Muscle of back (tissue), 13 donors: ENCODE measurements around the gene PCDHGC4. TPM values are rescaled to one million over a fixed set of nuclear protein-coding genes. Genes with fewer than 3 reads are reported as not detected.

Experiments
- DNase-seq, 3 donors: peaks; one replicate each; pipeline versions ENCODE4 v3.0.0 to v3.0.0-alpha.2; 2013
- long read RNA-seq, 9 donors: transcript quantifications; one replicate each; lab custom pipeline, GENCODE V29; 2026
- polyA plus RNA-seq, 10 donors: library from polyadenylated mRNA; unstranded; fragments of 120-200 nt; gene quantifications; one replicate each; pipeline ENCODE4 v1.2.1, GENCODE V29; 2013; ENCODE audit not compliant: insufficient read length in 10 of 10

Gene PCDHGC4
- 1 to 10 TPM in 9 of 10 donors, under 1 TPM in 1; 0.93 to 2.2 (median 1.6) TPM for polyA plus RNA-seq
- long read RNA-seq, donor 1, full-length matches to known transcripts, result 1 of 1 reads
- long read RNA-seq, donor 1, partial matches to known transcripts, result 0 of 1 reads
- long read RNA-seq, donor 1, other reads (novel, unspliced or antisense), result 0 of 1 reads
- long read RNA-seq, donor 2, partial matches to known transcripts, result 0 of 1 reads
- long read RNA-seq, donor 2, other reads (novel, unspliced or antisense), result 0 of 1 reads
- long read RNA-seq, donor 3, result 0 reads
- long read RNA-seq, donor 4, partial matches to known transcripts, result 0 of 1 reads
- long read RNA-seq, donor 4, other reads (novel, unspliced or antisense), result 0 of 1 reads
- long read RNA-seq, donor 5, result 0 reads
- long read RNA-seq, donor 6, partial matches to known transcripts, result 0 of 1 reads
- long read RNA-seq, donor 6, other reads (novel, unspliced or antisense), result 0 of 1 reads
- long read RNA-seq, donor 7, partial matches to known transcripts, result 0 of 2 reads
- long read RNA-seq, donor 7, other reads (novel, unspliced or antisense), result 0 of 2 reads
- long read RNA-seq, donor 8, full-length matches to known transcripts, result 3 of 3 reads
- long read RNA-seq, donor 8, partial matches to known transcripts, result 0 of 3 reads
- long read RNA-seq, donor 8, other reads (novel, unspliced or antisense), result 0 of 3 reads
- long read RNA-seq, donor 9, full-length matches to known transcripts, result 1 of 1 reads
- long read RNA-seq, donor 9, partial matches to known transcripts, result 0 of 1 reads
- long read RNA-seq, donor 9, other reads (novel, unspliced or antisense), result 0 of 1 reads

- DNase-seq, result peak in 1 of 3 donors; percentile 73
Observed at GRCh38 chr5:141484641-141485311, at the start of gene PCDHGC4. Gene PCDHGC4, plus strand, starts transcription at chr5:141485030. Its CDS starts 144 bp downstream, at chr5:141485174.

DNA sequence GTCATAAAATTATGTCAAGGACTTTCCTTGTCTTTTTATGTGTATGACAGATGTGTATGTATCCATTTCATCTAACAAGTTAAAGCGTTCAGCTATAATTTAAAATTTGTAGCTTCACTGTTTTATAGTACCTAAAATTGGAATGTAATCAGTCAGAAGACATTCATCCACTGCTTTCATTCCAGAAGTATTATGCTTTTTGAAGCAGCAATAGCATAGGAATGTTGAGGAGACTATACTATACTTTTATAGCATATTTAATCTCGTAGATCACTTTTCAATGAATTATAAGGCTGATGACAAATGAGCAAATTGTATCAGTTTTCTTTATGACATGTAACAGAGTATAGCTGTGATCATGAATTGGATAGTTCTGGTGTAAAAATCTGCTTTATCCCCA, 47.6 kb upstream of the PCDHGC4 start:
- no peak for DNase-seq

DNA sequence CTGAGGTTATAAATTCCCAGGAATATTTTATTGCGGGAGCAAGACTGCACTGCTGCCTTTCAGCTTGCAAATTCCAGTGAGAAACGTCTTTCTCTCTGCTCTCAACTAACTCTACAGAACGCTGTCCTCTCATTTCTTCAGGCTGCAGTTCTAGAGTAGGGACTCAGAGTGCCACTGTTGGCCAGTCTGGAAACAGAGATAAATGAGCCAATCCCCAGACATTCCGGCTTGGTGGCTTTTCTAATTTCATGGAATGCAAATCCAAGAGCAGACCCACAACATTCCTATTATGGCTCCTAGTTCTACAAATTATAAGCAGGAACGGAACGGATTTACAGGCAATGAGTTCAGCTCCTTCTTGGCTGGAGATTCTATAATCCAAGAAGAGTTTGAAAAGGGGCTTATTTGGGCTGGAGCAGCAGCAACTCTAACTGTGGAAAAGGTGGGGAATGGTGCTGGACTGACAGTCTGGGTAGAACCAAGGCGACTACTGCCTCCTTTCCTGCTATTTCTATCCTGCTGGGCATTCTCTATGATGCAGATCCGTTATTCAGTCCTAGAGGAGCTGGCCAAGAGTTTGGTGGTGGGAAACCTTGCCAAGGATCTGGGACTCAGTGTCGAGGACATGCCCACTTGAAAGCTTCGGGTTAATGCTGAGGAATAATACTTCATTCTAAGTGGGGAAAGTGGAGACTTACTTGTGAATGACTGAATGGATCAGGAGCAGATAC, 45.3 kb upstream of the PCDHGC4 start:
- no peak for DNase-seq

DNA sequence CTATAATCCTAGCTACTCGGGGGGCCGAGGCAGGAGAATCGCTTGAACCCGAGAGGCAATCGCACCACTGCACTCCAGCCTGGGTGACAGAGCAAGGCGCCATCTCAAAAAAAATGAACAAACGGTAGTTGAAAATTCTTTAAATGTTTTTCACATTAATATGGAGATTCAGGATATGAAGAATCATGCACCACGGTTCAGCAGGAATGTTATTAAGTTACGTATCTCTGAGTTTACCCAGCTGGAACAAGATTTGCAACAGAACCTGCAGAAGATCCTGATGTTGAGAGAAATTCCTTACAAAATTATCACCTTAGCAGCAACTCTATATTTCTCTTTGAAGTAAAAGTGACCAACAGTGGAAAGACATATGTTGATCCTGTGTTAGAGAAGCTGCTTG, 44.5 kb upstream of the PCDHGC4 start:
- no peak for DNase-seq

DNA sequence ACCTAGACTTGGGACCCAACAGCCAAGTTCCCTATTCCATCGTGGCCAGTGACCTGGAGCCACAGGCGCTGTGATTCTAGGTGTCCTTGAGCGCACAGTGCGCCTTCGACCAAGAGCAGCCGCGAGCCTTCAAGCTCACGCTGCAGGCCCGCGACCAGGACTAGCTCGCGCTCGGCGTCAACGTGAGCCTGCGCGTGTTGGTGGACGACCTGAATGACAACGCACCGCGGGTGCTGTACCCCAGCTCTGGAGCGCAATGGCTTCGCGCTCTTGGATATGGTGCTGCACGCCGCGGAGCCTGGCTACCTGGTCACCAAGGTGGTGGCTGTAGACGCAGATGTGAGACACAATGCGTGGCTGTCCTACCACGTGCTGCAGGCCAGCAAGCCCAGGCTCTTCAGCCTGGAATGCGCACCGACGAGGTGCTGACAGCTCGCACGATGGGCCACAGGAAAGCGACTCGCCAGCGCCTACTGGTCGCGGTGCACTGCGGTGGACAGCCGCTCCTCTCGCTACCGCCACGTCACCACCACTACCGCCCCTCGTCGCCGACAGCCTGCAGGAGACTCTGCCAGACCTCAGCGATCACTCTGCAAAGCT, 43.2 kb upstream of the PCDHGC4 start:
- DNase-seq, result no peak

DNA sequence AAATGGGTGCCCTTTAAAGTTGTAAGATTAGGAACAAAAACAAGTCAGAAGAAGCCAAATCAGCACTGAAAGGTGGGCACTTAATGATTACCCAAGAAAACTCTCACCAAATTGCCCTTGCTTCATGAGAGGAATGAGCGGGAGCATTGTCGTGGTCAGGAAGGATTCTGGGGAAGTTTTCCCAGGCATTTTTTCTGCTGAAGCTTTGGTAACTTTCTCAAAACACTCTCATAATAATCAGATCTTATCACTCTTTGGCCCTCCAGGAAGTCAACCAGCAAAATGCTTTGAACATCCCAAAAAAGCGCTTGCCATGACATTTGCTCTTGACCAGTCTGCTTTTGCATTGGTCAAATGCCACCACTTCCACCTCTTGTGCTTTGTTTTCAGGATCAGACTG, 19.5 kb upstream of the PCDHGC4 start:
- no peak for DNase-seq

DNA sequence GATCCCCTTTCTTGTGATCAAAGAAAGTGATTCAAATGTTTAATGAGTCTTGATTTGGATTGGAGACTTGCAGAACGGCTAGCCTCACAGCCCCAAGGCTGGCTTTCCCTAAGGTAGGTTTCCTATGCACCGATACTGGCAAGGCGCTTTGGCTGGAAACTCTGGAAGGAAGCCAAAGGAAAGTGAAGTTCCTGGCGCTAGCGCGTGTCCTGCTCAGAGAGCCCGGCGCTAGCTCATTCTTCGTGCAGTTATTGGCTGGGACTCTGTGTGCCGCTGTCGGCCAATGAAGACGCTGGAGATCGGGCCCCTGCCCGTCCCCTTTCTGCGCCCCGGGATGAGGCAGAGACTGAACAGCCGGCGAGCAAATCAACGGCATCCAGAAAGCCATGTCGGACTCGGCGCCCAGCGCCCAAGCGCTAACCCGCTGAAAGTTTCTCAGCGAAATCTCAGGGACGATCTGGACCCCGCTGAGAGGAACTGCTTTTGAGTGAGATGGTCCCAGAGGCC, 9.2 kb upstream of the PCDHGC4 start, which contains the start of gene PCDHGC3:
Gene PCDHGC3, plus strand, starts transcription at position 342 of the 507 bp plus-strand sequence. Its CDS starts 151 bp downstream, at position 493.
- peak; percentile 94 to 97 (median 96) for DNase-seq

- peak; percentile 80 to 97 (median 93) for DNase-seq
Observed at GRCh38 chr5:141476132-141476911, 8.5 kb upstream of the PCDHGC4 start.

DNA sequence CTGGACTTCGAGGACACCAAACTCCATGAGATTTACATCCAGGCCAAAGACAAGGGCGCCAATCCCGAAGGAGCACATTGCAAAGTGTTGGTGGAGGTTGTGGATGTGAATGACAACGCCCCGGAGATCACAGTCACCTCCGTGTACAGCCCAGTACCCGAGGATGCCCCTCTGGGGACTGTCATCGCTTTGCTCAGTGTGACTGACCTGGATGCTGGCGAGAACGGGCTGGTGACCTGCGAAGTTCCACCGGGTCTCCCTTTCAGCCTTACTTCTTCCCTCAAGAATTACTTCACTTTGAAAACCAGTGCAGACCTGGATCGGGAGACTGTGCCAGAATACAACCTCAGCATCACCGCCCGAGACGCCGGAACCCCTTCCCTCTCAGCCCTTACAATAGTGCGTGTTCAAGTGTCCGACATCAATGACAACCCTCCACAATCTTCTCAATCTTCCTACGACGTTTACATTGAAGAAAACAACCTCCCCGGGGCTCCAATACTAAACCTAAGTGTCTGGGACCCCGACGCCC, 7.7 kb upstream of the PCDHGC4 start:
- DNase-seq, result peak in 1 of 3 donors; percentile 62

GRCh38 chr5:141477815-141478214, 7.0 kb upstream of the PCDHGC4 start:
- no peak for DNase-seq

DNA sequence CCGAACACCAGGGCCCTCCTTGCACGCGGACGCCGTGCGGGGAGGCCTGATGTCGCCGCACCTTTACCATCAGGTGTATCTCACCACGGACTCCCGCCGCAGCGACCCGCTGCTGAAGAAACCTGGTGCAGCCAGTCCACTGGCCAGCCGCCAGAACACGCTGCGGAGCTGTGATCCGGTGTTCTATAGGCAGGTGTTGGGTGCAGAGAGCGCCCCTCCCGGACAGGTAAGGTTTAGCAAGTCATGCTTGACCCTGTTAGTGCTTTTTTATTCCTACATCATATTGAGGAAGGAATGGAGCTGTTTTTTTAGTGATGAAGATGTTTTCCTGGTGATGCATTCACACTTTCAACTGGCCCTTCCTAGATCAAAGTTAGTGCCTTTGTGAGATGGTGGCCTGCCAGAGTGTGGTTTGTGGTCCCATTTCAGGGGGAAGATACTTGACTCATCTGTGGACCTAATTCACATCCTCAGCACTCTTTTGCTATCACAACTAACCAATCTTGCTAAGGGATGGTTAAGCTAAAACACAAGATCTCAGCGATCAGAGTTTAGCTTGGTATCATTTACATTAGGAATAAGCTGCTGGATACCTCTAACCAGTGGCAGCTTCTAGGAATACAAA, 6.4 kb upstream of the PCDHGC4 start:
- no peak for DNase-seq

DNA sequence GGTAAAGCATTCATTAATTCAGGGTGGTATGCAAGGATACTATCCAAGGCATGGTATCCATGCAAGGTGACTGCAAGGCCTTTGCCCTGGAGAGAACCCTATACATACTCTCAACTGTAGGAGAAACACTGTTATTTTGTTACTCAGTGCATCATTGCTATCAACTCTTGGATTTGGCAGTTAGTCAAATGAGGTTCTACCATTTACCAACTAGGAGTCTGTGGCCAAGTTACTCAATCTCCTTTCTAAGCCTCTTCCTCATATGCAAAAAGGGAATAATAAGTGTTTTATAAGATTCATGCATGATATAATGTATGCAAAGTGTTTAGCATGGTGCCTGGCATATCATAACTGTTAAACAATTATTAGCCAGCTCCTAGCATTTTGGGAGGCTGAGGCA, 5.1 kb upstream of the PCDHGC4 start:
- no peak for DNase-seq

DNA sequence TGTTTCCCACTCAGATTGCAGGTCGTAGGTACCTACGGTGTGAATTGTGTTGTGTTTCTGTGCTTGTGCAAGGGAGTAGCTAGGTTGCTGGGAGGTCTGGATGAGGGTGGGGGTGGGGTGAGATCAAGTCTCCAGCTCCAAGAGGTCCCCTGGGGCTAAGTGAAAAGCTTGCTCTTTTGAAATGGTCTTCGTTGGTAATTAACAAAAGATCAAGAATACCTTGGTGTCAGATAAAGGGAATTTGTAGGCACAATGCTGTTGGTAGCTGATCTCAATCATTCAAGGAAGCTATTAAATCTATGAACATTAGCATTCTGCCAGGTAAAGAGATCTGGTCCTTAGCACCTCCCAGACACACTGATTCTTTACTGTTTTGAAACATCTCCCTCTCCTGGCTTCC, 928 bp upstream of the PCDHGC4 start:
- DNase-seq, result no peak

GRCh38 chr5:141484310-141484640, 555 bp upstream of the PCDHGC4 start:
- no peak for DNase-seq

DNA sequence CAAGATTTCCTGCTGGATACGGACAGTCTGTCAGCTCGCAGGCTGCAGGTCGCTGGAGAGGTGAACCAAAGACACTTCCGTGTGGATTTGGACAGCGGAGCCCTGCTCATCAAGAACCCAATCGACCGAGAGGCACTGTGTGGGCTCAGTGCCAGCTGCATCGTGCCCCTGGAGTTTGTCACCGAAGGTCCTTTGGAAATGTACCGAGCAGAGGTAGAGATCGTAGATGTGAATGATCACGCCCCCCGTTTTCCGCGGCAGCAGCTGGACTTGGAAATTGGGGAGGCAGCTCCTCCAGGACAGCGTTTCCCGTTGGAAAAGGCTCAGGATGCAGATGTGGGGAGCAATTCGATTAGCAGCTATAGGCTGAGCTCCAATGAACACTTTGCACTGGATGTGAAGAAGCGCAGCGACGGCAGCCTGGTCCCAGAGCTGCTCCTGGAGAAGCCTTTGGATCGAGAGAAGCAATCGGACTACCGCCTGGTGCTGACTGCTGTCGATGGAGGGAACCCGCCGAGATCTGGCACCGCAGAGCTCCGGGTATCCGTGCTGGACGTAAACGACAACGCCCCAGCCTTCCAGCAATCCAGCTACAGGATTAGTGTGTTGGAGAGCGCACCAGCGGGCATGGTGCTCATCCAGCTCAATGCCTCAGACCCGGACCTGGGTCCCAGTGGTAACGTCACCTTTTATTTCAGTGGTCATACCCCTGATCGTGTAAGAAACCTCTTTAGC, 658 bp downstream of the PCDHGC4 start:
- DNase-seq, result no peak

GRCh38 chr5:141486091-141486490, 1.3 kb downstream of the PCDHGC4 start:
- DNase-seq, result no peak

GRCh38 chr5:141487131-141487530, 2.3 kb downstream of the PCDHGC4 start:
- no peak for DNase-seq
